ENCODE results near the gene ATXN3L. TPM values are rescaled to one million over a fixed set of nuclear protein-coding genes. Genes with fewer than 3 reads are reported as not detected.

ATXN3L gene
- not detected for total RNA-seq
- long read RNA-seq, result 0 reads

DNA sequence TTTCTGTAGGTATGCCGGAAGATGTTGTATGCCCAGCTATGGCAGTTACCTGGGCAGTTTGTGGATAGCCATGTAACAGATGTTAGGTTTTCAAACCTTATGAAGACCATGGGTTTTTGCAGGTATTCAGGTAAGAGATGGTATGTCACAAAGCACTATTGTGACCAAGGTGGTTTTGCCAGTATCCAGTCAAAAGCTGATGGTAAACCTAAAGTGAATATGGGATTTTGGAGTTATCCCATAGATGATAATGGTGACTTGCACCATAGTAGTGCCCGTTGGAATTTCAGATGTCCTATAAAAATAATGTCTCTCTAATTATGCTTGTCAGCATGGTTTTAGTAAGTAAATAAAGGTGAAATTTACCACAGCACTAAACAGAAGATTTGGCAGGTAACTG is at the start of gene ATXN3L:
Gene ATXN3L (minus strand): TSS at position 101 of the 400 bp plus-strand sequence. CDS start 119 bp downstream, outside the sequence.
- DNase-seq (ENCODE audit: low spot score), result no peak

DNA sequence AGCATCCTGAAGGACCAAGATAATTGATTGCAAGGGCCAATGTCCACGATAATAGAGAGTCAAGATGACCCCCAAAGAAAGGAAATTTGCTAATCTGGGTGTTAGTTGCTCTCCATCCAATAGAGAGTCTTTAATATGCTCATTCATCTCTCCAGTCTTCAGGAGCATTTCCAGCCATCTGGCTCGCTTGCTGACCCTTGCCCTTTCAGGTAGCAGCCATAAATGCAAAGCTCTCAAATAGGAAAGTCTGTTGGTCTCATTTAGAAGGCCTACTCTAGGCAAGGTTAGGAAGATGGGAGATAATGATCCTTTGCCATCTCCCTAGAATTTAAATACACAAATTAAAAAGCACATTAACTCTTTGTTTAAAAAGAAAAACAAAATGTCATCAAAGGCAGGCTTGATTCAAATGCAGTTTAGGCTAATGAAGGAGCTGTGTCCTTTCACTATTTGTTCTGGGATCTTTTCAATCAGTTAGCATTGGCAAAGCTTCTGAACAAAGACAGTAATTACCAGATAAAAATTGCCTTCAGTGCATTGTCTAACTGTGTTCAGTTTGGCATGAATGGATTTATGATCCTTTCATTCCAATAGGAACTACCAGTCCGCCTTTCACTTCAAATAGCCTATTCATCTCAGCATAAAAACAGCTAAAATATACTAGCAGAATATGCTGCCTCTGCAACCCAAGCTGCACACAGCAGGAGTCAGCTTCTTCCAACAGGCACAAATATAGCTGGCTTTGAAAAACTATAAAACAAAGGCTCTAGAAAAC is 49.6 kb upstream of the ATXN3L start:
- DNase-seq (ENCODE audit: low spot score), result no peak

DNA sequence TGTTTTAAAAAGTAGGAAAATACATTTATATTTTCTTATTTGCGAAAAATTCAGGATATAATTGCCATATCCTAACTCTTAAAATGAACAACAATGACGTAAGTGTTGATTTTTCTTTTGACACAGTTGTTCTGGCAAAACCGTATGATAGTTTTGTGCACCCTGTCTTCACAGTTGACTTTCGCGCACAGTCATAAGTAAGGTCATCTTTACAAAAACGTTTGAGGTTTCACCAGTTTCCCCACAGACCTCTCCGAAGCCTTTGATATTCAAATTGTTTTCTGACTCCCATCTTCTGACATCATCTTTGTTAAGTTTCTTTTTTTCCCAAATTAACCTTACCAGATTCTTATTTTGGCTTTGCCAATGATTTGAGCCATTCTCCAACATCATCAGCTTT is 48.1 kb upstream of the ATXN3L start:
- DNase-seq (ENCODE audit: low spot score), result no peak

DNA sequence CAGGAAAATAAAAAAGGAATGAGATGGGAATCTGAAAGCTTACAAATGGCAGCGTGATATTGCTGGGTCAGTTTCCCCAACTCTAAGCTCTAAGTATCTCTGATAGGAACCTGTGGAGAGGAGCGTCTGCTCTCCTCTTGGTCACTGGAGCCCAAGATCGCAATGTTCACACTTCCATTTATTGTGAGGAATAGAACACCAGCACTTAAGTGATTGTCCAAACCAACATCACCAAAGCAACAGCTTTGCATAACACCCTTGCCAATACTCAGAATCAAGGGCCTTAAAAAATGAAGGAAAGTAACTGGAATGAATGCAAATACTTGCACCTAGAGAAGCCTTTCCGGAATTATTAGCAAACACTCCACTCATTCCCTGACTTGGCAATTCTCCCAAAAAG is 46.8 kb upstream of the ATXN3L start:
- DNase-seq (ENCODE audit: low spot score), result no peak

DNA sequence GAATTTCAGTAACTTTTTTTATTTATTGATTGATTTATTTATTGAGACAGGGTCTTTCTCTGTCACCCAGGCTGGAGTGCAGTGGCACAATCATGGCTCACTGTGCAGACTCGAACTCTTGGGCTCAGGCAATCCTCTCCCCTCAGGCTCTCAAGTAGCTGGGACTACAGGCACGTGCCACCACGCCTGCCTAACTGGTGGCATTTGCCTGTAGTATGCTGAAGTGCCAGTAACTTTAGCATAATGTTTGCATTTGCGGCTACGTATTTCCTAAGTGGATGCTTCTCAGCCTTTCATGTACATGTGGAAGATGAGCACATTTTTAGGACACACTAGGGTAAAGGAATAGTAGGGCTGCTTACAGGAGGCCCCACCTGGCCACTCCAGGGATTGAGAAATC is 45.3 kb upstream of the ATXN3L start:
- DNase-seq (ENCODE audit: low spot score), result no peak

DNA sequence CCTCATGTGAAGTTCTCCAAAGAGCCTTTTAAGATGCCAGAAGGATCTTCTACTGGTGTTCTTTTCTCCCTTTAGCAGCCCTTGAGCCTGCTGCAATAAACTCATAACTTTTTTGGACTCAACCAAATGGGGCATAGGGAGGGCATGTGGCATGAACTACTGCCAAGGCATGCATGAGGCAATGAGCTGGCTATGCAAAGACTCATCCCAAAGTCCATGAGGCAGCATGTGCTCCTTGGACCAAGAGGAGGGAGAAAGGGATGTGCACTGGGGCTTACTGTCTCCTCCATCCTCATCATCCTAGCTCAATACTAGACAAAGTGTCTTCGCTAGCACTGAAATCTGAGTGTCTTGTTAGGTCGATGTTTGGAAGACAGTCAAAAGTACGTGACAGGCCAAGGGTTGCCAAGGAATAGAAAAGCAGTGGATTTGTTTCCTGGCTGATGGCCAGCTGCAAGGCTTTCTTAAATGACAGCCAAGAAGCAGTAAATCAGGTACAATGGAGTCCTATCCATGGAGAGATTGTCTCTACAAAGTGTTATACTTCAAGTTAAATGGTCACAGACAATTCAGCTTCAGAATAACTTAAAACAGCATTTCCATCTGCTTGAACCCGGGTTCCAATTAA is 44.5 kb upstream of the ATXN3L start:
- DNase-seq (ENCODE audit: low spot score), result no peak

DNA sequence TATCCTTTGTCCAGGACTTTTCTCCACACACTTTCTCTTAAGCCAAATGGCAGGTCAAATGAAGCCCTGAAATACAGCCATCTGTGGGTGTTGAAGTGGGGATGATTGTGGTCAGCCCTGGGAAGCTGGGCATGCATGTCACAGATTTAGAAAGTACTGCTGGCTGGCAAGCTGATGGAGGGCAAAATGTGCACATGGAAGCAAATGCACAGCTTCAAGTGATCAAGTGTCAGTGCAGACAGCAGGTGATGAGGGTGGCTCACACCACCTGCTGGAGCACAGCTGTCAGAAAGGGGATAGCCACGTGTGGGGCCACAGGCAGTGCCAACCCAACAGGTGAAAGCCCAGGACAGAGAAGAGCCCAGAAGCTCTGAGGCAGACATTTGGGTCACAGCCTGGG is 40.3 kb upstream of the ATXN3L start:
- no peak for DNase-seq (ENCODE audit: low spot score)

DNA sequence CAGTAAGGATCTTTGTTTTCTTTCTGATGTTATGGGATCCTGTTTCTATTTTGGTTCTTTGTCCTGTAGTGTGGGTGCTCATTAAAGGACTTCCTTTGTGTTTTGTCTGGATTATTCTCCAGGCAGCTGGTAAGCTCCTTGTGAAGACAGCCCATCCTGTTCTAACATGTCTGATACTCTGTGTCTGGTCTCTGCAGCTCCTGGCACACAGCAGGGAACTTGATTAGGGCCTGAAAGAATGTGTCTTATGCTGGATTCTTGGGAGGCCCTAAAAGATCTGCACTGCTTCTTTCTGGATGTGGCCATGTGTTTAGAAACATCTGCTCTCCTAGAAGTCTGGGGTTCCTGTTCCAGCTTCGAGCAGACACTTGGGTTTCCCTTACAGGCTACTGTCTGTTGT is 38.1 kb upstream of the ATXN3L start:
- no peak for DNase-seq (ENCODE audit: low spot score)

DNA sequence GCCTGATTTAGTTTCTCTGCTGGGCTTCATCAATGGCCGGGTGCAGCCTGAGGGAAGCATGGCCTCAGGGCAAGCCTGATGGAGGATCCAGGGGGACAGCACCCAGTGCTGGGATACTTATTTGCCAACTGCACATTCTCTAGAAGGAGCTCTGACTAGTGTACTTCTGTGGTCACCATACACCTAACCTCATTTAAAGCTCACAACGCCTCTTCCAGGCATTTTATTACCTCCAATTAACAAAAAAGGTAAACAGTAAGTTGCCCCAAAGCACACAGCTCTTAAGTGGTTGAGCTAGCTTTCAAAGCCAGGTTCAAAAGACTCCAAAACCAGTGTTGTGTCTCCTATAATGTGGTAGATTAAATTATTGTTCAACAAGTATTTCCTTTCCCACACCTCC is 26.8 kb upstream of the ATXN3L start:
- DNase-seq (ENCODE audit: low spot score), result no peak

DNA sequence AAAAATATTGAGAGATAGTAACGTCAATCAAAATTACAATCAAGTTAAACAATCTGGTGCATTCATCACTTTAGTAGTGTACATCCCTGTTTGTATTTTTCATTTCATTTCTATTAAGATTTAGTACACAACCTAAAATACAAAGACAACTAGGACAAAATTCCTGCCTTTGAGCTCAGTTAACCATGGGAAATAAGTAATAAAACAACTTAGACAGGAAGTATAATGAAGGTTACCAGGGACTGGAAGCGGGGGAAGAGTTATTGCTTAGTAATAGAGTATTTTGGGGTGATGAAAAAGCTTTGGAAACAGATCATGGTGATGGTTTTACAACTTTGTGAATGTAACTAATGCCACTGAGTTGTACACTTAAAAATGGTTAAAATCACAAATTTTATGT is 25.6 kb upstream of the ATXN3L start:
- DNase-seq (ENCODE audit: low spot score), result no peak

DNA sequence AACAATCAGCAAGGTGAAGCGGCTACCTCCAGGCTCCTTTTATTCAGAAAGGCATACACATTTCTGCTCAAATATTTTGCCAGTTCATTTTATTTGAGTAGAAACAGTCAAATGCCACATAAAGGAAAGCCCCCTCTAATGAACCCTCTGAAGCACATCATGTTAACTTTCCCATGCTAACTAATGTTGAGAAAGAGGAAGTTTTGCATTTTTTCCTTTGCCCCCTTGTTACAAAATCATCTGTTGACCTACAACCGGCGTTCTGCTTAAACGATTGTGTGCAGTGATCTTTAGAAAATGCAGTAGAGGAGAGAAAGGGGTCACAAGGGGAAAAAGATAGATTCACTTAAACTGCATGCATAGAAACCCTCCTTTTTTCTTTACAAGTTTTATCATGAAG is 25.2 kb upstream of the ATXN3L start:
- no peak for DNase-seq (ENCODE audit: low spot score)

DNA sequence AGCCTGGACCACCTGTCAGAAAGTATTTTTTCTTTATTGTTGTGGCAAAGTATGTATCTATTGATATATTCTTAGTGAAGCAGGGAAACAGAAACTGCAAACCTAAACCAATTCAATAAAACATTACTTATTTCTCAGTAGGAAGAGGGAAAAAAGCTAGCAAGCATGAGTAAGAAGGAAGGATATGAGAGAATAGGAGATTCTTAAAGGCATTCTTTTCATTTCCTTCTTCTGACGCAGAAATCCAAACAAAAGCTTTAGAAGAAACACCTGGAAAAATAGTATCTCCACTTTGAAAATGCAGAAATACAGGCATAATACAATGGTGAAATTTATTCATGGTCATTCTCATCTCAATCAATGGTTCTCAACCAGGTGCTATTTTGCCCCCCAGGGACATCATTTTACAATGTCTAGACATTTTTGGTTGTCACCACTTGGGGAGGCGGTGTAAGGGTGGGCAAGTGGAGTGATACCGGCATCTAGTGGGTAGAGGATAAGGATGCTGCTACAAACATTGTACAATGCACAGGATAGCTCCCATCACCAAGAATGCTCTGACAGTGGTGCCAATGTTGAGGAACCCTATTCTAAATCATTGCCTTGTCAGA is 21.7 kb upstream of the ATXN3L start:
- no peak for DNase-seq (ENCODE audit: low spot score)

DNA sequence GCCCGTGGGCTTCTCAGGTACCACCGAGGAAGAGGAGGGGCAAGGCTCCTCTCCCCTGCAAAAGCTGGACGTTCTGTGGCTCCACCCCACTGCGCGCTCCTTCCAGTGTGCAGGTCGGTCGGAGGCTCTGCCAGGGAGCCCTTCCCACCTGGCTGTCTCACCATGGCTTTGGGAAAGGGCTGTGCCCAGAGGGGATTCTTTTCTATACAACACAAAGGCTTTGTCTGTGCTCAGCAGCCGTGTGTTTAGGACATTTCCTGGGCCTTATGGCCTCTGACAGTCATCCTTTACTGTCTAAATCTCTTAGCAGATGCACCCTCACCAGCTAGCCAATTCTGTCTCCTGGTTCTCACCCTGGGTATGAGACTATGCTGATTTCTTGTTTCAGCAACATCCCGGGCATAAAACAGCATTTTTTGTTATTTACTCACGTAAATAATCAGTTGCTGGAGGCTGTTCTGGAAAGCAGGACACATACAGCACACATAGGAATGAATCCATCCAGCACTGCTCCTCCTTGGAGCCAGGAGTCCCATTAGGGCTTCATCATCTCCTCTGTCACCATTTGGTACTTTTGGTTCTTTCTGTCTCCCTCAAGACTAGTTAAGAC is 20.4 kb upstream of the ATXN3L start:
- DNase-seq (ENCODE audit: low spot score), result no peak

DNA sequence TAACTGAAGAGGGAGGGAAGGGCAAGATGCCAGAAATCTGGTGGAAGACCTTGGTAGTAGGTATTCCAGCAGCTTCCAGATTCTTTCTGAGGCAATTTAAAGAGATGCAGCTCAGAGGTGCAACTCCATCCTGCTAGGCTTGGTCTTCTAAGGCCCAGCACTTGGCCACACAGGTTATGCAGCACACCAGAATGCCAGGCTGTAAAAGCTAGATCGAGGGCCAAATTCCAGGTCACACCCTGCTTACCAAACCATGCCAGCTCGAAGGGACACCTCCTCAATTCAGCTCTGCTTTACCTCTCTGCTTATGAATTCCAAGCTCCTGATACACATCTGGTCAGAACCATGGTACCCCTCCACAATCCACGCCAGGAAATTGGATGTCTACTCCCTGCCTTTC is 19.8 kb upstream of the ATXN3L start:
- no peak for DNase-seq (ENCODE audit: low spot score)

DNA sequence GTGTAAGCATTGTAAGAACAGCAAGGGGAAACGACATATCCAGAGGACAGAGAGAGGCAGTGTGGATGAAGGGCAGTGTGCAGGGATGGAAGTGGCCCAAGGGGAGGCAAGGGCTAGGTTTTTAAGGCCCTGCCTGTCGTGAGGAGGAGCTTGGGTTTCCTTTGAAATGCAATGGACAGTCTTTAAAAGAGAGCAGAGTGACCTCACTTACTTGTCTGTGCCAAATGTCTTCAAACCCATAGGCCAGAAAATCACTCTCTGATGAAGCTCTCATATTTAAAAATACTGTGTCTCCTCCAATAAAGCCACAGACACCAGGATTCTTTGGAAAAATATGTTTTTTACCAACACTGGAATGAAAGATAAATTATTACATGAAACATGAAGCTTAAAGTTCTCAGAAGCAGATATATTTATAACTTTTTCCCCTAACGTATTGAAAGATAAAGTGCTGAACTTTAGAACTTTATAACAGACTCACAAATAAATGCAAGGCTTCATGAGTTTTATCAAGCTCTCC is 19.2 kb upstream of the ATXN3L start:
- DNase-seq (ENCODE audit: low spot score), result no peak

DNA sequence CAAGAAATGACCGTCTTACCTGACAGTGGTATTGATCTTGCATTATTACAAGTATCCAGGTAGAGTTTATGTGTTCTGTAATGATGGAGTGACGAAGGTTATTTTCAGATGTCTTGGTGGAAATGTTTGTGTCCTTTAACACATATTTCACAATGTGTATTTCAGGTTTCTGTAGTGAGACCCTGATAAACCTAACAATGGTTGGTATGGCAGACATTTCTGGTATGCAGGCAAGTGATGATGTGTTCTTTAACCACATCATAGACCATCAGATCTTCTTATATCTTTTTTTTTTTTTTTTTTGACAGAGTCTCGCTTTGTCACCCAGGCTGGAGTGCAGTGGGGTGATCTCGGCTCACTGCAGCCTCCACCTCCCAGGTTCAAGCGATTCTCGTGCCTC is 14.6 kb upstream of the ATXN3L start:
- DNase-seq (ENCODE audit: low spot score), result no peak

DNA sequence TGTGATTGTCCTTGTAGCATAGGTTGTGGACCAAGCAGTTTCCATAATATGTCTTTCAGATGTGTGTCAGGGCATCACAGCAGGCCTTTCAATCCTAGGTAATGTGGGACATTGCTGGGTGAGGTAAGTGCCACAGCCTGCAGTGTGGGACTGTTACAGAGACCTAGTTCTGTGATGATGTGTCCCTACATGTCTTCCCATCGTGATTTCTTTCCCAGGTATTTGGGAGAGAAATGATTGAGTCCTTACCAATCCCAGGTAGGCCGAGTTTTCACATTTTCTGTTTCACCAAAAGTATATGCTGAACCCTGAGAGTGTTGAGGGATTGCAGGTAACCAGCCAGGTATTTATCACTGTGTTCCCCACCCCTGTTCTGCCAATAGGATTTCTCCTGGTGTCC is 10.6 kb upstream of the ATXN3L start:
- no peak for DNase-seq (ENCODE audit: low spot score)

DNA sequence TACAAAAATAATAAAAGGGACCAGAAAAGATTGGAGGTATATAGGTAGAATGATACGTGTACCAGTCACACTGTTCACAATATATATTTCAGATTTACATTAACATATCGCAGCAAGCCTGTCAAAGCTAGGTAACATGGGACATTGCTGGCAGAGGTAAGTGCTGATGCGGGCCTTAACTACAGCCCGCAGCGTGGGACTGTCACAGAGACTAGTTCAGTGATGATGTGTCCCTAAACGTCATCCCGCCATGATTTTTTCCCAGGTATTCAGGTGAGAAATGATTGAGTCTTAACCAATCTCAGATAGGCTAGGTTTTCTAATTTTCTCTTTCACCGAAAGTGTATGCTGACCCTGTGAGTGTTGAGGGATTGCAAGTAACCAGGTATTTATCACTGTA is 7.8 kb upstream of the ATXN3L start:
- no peak for DNase-seq (ENCODE audit: low spot score)

DNA sequence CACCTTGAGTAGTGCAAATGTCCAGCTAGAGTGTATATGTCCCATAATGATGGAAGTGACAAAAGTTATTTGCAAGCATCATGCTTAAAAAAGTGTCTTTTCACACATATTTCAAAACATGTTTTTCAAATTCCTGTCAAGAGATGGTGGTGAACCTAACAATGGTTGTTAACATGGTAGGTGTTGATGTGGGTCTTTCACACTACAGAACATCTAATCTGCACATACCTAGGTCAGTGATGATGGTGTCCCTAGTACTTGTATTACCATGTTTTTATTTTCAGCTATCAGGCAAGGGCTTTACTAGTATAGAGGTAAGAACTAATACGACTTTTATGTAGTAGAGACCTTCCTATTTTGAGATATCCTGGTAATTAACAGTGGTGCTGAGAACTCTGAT is 3.4 kb upstream of the ATXN3L start:
- no peak for DNase-seq (ENCODE audit: low spot score)

DNA sequence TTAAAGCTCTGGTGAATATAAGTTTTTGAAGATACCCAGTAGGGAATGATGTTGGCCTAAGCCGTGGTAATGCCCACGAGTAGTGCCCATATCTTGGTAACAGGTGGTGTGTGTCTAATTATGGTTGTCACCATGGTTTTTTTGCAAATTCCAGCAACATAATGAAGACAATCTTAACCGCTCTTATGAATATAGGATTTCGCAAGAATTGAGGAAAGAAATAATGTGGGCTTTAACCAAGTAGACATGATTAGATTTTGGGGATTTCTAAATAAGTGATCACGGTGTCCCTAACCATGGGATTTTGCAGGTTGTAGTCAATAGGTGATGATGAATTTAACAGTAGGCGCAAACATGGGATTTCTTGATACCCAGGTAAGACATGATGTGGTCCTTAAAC is 2.5 kb downstream of the ATXN3L start:
- DNase-seq (ENCODE audit: low spot score), result no peak

DNA sequence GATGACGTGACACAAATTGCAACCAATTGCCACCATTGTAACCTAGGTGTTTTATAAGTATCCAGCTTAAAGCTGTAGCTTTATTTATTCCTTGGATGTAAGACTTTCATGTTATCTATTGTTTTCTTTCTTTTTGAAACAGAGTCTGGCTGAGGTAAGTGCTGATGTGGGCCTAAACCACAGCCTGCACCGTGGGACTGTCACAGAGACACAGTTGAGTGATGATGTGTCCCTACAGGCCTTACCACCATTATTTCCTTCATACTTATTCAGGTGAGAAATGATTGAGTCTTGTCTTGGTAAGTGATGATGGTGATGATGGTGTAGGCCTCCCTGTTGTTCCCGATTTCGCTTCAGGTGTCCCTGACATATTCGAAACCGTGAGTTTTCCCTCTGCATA is 8.3 kb downstream of the ATXN3L start:
- DNase-seq (ENCODE audit: low spot score), result no peak

DNA sequence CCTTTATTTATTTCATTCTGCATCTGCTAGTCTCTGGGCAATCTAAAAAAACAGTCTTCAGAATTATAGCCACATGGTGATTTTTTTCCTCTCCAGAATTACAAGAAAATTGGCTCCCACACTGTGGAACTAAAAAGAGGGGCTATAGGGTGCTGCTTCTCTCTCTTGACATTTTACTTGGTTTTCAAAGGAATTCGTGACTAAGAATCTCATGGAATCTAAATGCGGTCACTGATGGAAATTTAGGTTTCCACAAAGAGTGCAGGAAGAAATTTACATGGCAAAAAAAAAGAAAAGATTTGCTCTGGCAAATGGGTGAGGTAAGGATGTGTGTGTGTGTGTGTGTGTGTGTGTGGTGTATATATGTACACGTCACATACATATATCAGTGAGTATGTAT is 10.2 kb downstream of the ATXN3L start:
- no peak for DNase-seq (ENCODE audit: low spot score)
